Measurements from ENCODE around the gene ENOX1.
"Not testable (repeated sequence)": the region's sequence is repeated elsewhere in the genome, so short reads cannot be mapped to it uniquely, and the experiment has no call there.

The ENOX1 gene

GRCh38 chr13:43431290-43431716 lies 355.5 kb downstream of the ENOX1 start:
- DNase-seq (ENCODE audit: low read depth) = no peak

- DNase-seq (ENCODE audit: low read depth) = no peak
These were observed 358.1 kb downstream of the ENOX1 start for GRCh38 chr13:43428545-43429296.

- no peak for DNase-seq (ENCODE audit: low read depth)
These were observed 360.4 kb downstream of the ENOX1 start for GRCh38 chr13:43426355-43426754.

GRCh38 chr13:43425234-43425633 lies 361.5 kb downstream of the ENOX1 start:
- DNase-seq (ENCODE audit: low read depth) = no peak

- no peak for DNase-seq (ENCODE audit: low read depth)
These were observed 362.4 kb downstream of the ENOX1 start for GRCh38 chr13:43424412-43424811.

GRCh38 chr13:43422116-43422515 lies 364.7 kb downstream of the ENOX1 start:
- DNase-seq (ENCODE audit: low read depth) = no peak

GRCh38 chr13:43416842-43417241 lies 369.9 kb downstream of the ENOX1 start:
- not testable (repeated sequence) for DNase-seq (ENCODE audit: low read depth)

GRCh38 chr13:43416408-43416807 lies 370.4 kb downstream of the ENOX1 start:
- not testable (repeated sequence) for DNase-seq (ENCODE audit: low read depth)

GRCh38 chr13:43415903-43416391 lies 370.8 kb downstream of the ENOX1 start:
- DNase-seq (ENCODE audit: low read depth) = not testable (repeated sequence)

- no peak for DNase-seq (ENCODE audit: low read depth)
These were observed 372.7 kb downstream of the ENOX1 start for GRCh38 chr13:43414111-43414510.

GRCh38 chr13:43411741-43412140 lies 375.0 kb downstream of the ENOX1 start:
- no peak for DNase-seq (ENCODE audit: low read depth)

- no peak for DNase-seq (ENCODE audit: low read depth)
These were observed 375.6 kb downstream of the ENOX1 start for GRCh38 chr13:43411211-43411610.

- DNase-seq (ENCODE audit: low read depth) = no peak
These were observed 378.5 kb downstream of the ENOX1 start for GRCh38 chr13:43408274-43408673.

GRCh38 chr13:43407023-43407581 lies 379.7 kb downstream of the ENOX1 start:
- no peak for DNase-seq (ENCODE audit: low read depth)

GRCh38 chr13:43405457-43405856 lies 381.3 kb downstream of the ENOX1 start:
- DNase-seq (ENCODE audit: low read depth) = no peak

- DNase-seq (ENCODE audit: low read depth) = no peak
These were observed 384.4 kb downstream of the ENOX1 start for GRCh38 chr13:43402380-43402779.

- DNase-seq (ENCODE audit: low read depth) = no peak
These were observed 385.4 kb downstream of the ENOX1 start for GRCh38 chr13:43401361-43401760.

GRCh38 chr13:43397111-43397510 lies 389.7 kb downstream of the ENOX1 start:
- DNase-seq (ENCODE audit: low read depth) = no peak

- DNase-seq (ENCODE audit: low read depth) = no peak
These were observed 395.7 kb downstream of the ENOX1 start for GRCh38 chr13:43391036-43391435.

GRCh38 chr13:43390619-43391018 lies 396.2 kb downstream of the ENOX1 start:
- DNase-seq (ENCODE audit: low read depth) = no peak

GRCh38 chr13:43389983-43390382 lies 396.8 kb downstream of the ENOX1 start:
- DNase-seq (ENCODE audit: low read depth) = no peak

- DNase-seq (ENCODE audit: low read depth) = no peak
These were observed 397.2 kb downstream of the ENOX1 start for GRCh38 chr13:43389573-43389972.

GRCh38 chr13:43388282-43389034 lies 398.3 kb downstream of the ENOX1 start:
- DNase-seq (ENCODE audit: low read depth) = no peak
